A673 (cell line): ENCODE measurements around the gene SLC16A10.

Experiments
- CTCF ChIP-seq: fragments of 300-800, 200-600 bp; sonication (generic); conservative IDR thresholded peaks from 2 replicates; pipeline ENCODE4 v1.5.1; 2017; ENCODE audit warnings: low read depth, mild to moderate bottlenecking, antibody characterized with exemption, low read length, moderate library complexity, mixed read lengths
- EZH2 ChIP-seq: fragments of 200-600 bp; sonication (generic); IDR thresholded peaks from 2 replicates; pipeline ENCODE4 v1.6.1; 2017; ENCODE audit warnings: borderline replicate concordance, low read depth, mild to moderate bottlenecking, mixed read lengths, antibody characterized with exemption, low read length; ENCODE audit not compliant: poor library complexity, severe bottlenecking

GRCh38 chr6:111221804-111222203 is 134.5 kb downstream of the SLC16A10 start:
- TF ChIP-seq CTCF (no peak), EZH2 (no peak)
